ENCODE results near the gene ARGLU1. TPM values are rescaled to one million over a fixed set of nuclear protein-coding genes. Genes with fewer than 3 reads are reported as not detected.

Gene ARGLU1
- total RNA-seq, 1 donor from 2014 or later: 242 TPM

DNA sequence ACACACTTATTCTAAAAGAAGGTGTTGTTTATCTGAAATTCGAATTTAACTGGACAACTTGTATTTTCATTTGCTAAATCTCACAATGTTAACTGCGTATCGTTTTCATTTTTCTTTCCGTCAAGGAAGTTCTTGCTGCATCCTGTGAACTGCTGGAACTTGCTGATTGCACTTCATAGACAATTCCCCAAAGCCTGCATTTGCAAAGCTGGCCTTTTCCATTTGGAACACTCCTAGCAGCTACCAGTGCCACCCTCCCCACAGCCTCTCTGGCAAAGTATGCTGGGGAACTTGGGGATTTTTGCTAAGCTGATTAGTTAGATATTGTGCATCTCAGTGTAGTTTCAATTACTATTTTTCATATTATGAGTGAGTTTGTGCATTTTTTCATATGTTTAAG, 20.4 kb upstream of the ARGLU1 start:
- H3K4me1 Mint-ChIP-seq (ENCODE audit: unreplicated experiment): no peaks in the 10 kb centered on the region
- H3K27ac Mint-ChIP-seq (ENCODE audit: unreplicated experiment): no peak overlapping the region
- H3K9me3 Mint-ChIP-seq (ENCODE audit: unreplicated experiment): peaks cover 12% of the 10 kb centered on the region
- TF ChIP-seq, protein P1, sequence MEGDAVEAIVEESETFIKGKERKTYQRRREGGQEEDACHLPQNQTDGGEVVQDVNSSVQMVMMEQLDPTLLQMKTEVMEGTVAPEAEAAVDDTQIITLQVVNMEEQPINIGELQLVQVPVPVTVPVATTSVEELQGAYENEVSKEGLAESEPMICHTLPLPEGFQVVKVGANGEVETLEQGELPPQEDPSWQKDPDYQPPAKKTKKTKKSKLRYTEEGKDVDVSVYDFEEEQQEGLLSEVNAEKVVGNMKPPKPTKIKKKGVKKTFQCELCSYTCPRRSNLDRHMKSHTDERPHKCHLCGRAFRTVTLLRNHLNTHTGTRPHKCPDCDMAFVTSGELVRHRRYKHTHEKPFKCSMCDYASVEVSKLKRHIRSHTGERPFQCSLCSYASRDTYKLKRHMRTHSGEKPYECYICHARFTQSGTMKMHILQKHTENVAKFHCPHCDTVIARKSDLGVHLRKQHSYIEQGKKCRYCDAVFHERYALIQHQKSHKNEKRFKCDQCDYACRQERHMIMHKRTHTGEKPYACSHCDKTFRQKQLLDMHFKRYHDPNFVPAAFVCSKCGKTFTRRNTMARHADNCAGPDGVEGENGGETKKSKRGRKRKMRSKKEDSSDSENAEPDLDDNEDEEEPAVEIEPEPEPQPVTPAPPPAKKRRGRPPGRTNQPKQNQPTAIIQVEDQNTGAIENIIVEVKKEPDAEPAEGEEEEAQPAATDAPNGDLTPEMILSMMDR (IDR thresholded peaks at IDR 0.05; ENCODE audit: unreplicated experiment): no peak
- peaks cover 21% of the 10 kb centered on the region for H3K36me3 Mint-ChIP-seq (ENCODE audit: low read depth, unreplicated experiment)
- no peak overlapping the region for H3K4me3 Mint-ChIP-seq (ENCODE audit: unreplicated experiment)
- DNase-seq (ENCODE audit: low spot score): no peak
- peaks cover 12% of the 10 kb centered on the region for H3K27me3 Mint-ChIP-seq (ENCODE audit: unreplicated experiment)

DNA sequence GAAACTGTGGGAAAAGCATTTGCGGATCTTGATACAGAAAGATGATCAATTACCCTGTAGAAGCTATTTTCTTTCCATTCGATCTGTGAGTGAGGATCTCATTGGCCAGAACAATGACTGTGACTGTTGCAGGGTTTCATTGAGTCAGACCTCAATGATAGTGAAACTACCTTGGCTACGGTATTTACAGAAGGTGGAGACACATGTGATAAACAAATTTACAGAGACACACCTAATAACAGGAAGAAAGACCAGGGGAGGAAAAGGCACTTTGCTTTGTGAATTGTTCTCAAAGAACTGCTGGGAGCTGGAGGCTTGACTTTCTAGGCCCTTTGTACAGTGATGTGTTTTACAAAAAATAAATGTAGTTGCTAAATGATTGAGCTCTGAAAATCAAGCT, 19.9 kb upstream of the ARGLU1 start:
- Mint-ChIP-seq H3K4me1 (ENCODE audit: unreplicated experiment) (no peaks in the 10 kb centered on the region), H3K27ac (ENCODE audit: unreplicated experiment) (peak overlapping the region; percentile 54), H3K27me3 (ENCODE audit: unreplicated experiment) (peaks cover 12% of the 10 kb centered on the region), H3K9me3 (ENCODE audit: unreplicated experiment) (peaks cover 12% of the 10 kb centered on the region), H3K4me3 (ENCODE audit: unreplicated experiment) (no peak overlapping the region), H3K36me3 (ENCODE audit: low read depth, unreplicated experiment) (peaks cover 21% of the 10 kb centered on the region)
- no peak for DNase-seq (ENCODE audit: low spot score)
- TF ChIP-seq, protein P1 (IDR thresholded peaks at IDR 0.05; ENCODE audit: unreplicated experiment): no peak

DNA sequence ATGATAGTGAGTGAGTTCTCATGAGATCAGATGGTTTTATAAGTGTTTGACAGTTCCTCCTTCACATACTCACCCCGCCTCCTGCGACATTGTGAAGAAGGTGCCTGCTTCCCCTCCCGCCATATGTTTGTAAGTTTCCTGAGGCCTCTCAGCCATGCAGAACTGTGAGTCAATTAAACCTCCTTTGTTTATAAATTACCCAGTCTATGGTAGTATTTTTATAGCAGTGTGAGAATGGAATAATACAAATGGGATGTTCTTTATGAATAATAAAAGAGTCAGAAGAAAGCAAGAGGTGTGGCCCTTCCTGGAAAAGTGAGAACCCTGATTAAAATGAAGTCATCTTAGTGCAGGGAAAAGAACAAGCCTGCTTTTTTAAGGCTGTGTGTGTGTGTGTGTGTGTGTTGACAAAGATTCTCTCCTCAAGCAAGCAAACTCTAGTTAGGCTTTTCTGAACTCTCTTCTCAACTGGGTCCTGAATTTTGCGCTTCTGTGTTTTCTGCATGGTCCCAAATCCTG, 18.8 kb upstream of the ARGLU1 start:
- H3K27ac Mint-ChIP-seq (ENCODE audit: unreplicated experiment): no peak overlapping the region
- no peaks in the 10 kb centered on the region for H3K4me1 Mint-ChIP-seq (ENCODE audit: unreplicated experiment)
- TF ChIP-seq, protein P1 (IDR thresholded peaks at IDR 0.05; ENCODE audit: unreplicated experiment): no peak
- peaks cover 13% of the 10 kb centered on the region for H3K27me3 Mint-ChIP-seq (ENCODE audit: unreplicated experiment)
- DNase-seq (ENCODE audit: low spot score): no peak
- no peak overlapping the region for H3K4me3 Mint-ChIP-seq (ENCODE audit: unreplicated experiment)
- peaks cover 12% of the 10 kb centered on the region for H3K9me3 Mint-ChIP-seq (ENCODE audit: unreplicated experiment)
- H3K36me3 Mint-ChIP-seq (ENCODE audit: low read depth, unreplicated experiment): peaks cover 21% of the 10 kb centered on the region

DNA sequence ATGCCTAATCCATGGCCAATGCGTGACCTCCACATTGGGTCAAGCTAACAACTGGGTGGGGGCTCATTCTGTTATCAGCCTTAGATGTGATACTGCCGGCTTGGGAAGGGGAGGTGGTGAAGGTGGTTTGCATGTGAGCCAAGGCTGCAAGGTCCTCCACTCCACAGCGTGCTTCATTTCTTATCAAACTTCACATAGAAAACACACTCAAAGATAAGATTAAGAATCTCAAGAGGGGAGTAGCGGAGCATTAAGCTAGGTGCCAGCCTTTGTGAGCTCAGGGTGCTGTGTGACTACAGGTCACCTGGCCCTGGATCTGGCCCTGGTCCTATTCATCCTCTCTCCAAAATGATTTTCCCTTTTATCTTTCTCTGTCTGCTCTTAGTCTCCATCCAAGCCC, 13.3 kb upstream of the ARGLU1 start:
- peaks cover 5% of the 10 kb centered on the region for H3K27me3 Mint-ChIP-seq (ENCODE audit: unreplicated experiment)
- no peak for DNase-seq (ENCODE audit: low spot score)
- H3K9me3 Mint-ChIP-seq (ENCODE audit: unreplicated experiment): peaks cover 6% of the 10 kb centered on the region
- H3K4me3 Mint-ChIP-seq (ENCODE audit: unreplicated experiment): no peak overlapping the region
- H3K27ac Mint-ChIP-seq (ENCODE audit: unreplicated experiment): no peak overlapping the region
- peaks cover 10% of the 10 kb centered on the region for H3K36me3 Mint-ChIP-seq (ENCODE audit: low read depth, unreplicated experiment)
- H3K4me1 Mint-ChIP-seq (ENCODE audit: unreplicated experiment): peaks cover 6% of the 10 kb centered on the region
- TF ChIP-seq, protein P1 (IDR thresholded peaks at IDR 0.05; ENCODE audit: unreplicated experiment): no peak

DNA sequence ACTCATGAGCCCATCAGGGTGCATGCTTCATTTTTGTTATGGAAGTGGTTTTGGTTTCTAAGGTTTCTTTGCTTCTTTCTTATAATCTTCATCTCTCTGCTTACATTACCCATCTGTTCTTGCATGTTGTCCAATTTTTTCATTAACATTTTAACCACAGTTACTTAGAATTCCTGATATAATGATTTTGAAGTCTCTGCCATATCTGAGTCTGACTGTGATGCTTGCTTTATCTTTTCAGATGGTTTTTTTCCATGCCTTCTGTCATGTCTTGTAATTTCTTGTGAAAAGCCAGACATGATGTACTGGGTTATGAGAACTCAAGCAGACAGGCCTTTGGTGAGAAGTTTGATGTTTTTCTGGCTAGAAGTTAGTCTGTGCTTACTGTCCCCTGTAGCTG, 8.0 kb upstream of the ARGLU1 start:
- H3K27me3 Mint-ChIP-seq (ENCODE audit: unreplicated experiment): peaks cover 4% of the 10 kb centered on the region
- TF ChIP-seq, protein P1 (IDR thresholded peaks at IDR 0.05; ENCODE audit: unreplicated experiment): no peak
- no peaks in the 10 kb centered on the region for H3K9me3 Mint-ChIP-seq (ENCODE audit: unreplicated experiment)
- no peak for DNase-seq (ENCODE audit: low spot score)
- no peak overlapping the region for H3K4me3 Mint-ChIP-seq (ENCODE audit: unreplicated experiment)
- H3K4me1 Mint-ChIP-seq (ENCODE audit: unreplicated experiment): peaks cover 6% of the 10 kb centered on the region
- no peak overlapping the region for H3K27ac Mint-ChIP-seq (ENCODE audit: unreplicated experiment)
- H3K36me3 Mint-ChIP-seq (ENCODE audit: low read depth, unreplicated experiment): peaks cover 3% of the 10 kb centered on the region
